NB4 (cell line): Measurements from ENCODE around the gene LNX2.

Source experiments
- POLR2A ChIP-seq: IDR thresholded peaks from 2 replicates; pipeline ENCODE4 v1.6.1; 2011; ENCODE audit warnings: mild to moderate bottlenecking; ENCODE audit not compliant: insufficient read length; ENCODE audit errors: extremely low read depth
- TF ChIP-seq, protein P1 (sequence below): IDR thresholded peaks from 2 replicates; pipeline ENCODE4 v1.6.1; 2011; ENCODE audit warnings: low read depth, low read length
- TF ChIP-seq, protein P2 (sequence below): IDR thresholded peaks from one replicate; pipeline ENCODE4 v1.5.1; 2012; ENCODE audit warnings: low read depth, low read length

DNA sequence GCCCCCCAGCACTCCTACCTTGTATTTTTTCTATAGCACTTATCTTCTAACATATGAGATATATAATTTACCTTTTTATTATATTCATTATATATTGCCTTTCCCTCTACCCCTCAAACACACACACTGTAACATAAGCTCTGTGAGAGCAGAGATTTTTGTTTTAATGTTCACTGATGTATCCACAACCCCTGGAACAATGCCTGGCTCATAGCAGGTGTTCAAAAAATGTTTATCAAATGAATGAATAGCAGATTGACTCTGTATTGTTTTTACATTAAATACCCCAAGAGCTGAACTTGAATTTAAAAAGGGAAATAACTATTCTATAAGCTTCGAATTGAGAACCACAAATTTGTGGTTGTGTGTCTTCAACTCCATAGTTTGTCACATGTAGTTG, 12.3 kb upstream of the LNX2 start:
- TF ChIP-seq, protein P1, sequence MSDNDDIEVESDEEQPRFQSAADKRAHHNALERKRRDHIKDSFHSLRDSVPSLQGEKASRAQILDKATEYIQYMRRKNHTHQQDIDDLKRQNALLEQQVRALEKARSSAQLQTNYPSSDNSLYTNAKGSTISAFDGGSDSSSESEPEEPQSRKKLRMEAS = no peak
- TF ChIP-seq, protein P2, sequence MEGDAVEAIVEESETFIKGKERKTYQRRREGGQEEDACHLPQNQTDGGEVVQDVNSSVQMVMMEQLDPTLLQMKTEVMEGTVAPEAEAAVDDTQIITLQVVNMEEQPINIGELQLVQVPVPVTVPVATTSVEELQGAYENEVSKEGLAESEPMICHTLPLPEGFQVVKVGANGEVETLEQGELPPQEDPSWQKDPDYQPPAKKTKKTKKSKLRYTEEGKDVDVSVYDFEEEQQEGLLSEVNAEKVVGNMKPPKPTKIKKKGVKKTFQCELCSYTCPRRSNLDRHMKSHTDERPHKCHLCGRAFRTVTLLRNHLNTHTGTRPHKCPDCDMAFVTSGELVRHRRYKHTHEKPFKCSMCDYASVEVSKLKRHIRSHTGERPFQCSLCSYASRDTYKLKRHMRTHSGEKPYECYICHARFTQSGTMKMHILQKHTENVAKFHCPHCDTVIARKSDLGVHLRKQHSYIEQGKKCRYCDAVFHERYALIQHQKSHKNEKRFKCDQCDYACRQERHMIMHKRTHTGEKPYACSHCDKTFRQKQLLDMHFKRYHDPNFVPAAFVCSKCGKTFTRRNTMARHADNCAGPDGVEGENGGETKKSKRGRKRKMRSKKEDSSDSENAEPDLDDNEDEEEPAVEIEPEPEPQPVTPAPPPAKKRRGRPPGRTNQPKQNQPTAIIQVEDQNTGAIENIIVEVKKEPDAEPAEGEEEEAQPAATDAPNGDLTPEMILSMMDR = no peak
- no peak for TF ChIP-seq POLR2A
